H1 (cell line): Measurements from ENCODE around the gene PABPN1. TPM values are rescaled to one million over a fixed set of nuclear protein-coding genes. Genes with fewer than 3 reads are reported as not detected.

Experiments
- CTCF ChIA-PET: fragments of 300-600 bp; sonication (Branson Sonifier 250); formaldehyde crosslinking; loops from one replicate; lab custom pipeline; 2021; ENCODE audit not compliant: partially characterized antibody; lab: Charles Lee
- POLR2A ChIA-PET: fragments of 300-600 bp; sonication (Branson Sonifier 250); formaldehyde crosslinking; loops from one replicate; lab custom pipeline; 2021; ENCODE audit warnings: inconsistent platforms; ENCODE audit not compliant: partially characterized antibody; lab: Charles Lee
- DNase-seq, 2 experiments: peaks; one replicate each; pipeline versions ENCODE4 v3.0.0 to v3.0.0-alpha.2; 2010 to 2022; ENCODE audit warnings: low spot score in 2 of 2, low read depth in 1 of 2, mixed read lengths in 1 of 2
- FAIRE-seq: peaks from 2 replicates; lab custom pipeline; 2011; peaks lifted over from hg19 to GRCh38; lab: Jason Lieb, UNC
- H2AFZ ChIP-seq: 2 replicates; pipeline ENCODE4 v1.8.1; 2012; ENCODE audit warnings: low read length, inconsistent platforms
- H2AK5ac ChIP-seq: 2 replicates; pipeline ENCODE4 v1.6.1; 2013; ENCODE audit warnings: low read depth, low read length
- H2BK120ac ChIP-seq: replicated peaks from 2 replicates; pipeline ENCODE3; 2013; ENCODE audit warnings: low read depth, low read length, inconsistent platforms
- H2BK12ac ChIP-seq: 2 replicates; pipeline ENCODE4 v1.6.1; 2013; ENCODE audit warnings: low read depth, low read length
- H2BK15ac ChIP-seq: 2 replicates; pipeline ENCODE4 v1.6.1; 2013; ENCODE audit warnings: low read length
- H2BK20ac ChIP-seq: 2 replicates; pipeline ENCODE4 v1.6.1; 2013; ENCODE audit warnings: low read length
- H2BK5ac ChIP-seq: 2 replicates; pipeline ENCODE4 v1.6.1; 2013; ENCODE audit warnings: low read depth, low read length
- H3K14ac ChIP-seq: 2 replicates; pipeline ENCODE4 v1.6.1; 2013; ENCODE audit warnings: inconsistent platforms; ENCODE audit not compliant: insufficient read length
- H3K18ac ChIP-seq: 2 replicates; pipeline ENCODE4 v1.6.1; 2013; ENCODE audit warnings: low read length; ENCODE audit errors: extremely low read depth
- H3K23ac ChIP-seq: 2 replicates; pipeline ENCODE4 v1.6.1; 2013; ENCODE audit warnings: inconsistent platforms; ENCODE audit not compliant: insufficient read length
- H3K23me2 ChIP-seq: 2 replicates; pipeline ENCODE4 v1.6.1; 2013; ENCODE audit warnings: low read depth, low read length
- H3K27ac ChIP-seq: 2 replicates; pipeline ENCODE4 v1.6.1; 2011; ENCODE audit warnings: low read depth, low read length, inconsistent platforms
- H3K27me3 ChIP-seq, 4 experiments: replicated peaks in 1 of 4; 1 replicate in 1 of 4; 2 replicates in 3 of 4; pipeline versions ENCODE4 v1.6.1 to v1.8.1; 2011 to 2013; ENCODE audit warnings: low read length in 3 of 4, mild to moderate bottlenecking in 3 of 4, inconsistent platforms in 2 of 4, mixed read lengths in 2 of 4, moderate library complexity in 1 of 4; ENCODE audit not compliant: control insufficient read depth in 3 of 4, insufficient read depth in 3 of 4; ENCODE audit errors: extremely low read depth in 1 of 4
- H3K36me3 ChIP-seq, 4 experiments: 2 replicates each; pipeline versions ENCODE4 v1.6.1 to v1.8.1; 2011 to 2013; ENCODE audit warnings: mild to moderate bottlenecking in 4 of 4, low read length in 3 of 4, moderate library complexity in 2 of 4, control low read depth in 1 of 4, inconsistent platforms in 1 of 4; ENCODE audit not compliant: insufficient read depth in 4 of 4, control insufficient read depth in 2 of 4
- H3K4ac ChIP-seq: replicated peaks from 2 replicates; pipeline ENCODE3; 2013; ENCODE audit warnings: low read length, low read depth, mixed read lengths, inconsistent platforms; ENCODE audit not compliant: insufficient read length
- H3K4me1 ChIP-seq, 4 experiments: replicated peaks in 1 of 4; 1 replicate in 1 of 4; 2 replicates in 3 of 4; pipeline versions ENCODE4 v1.6.1 to v1.8.1; 2011 to 2013; ENCODE audit warnings: low read length in 3 of 4, inconsistent platforms in 2 of 4, mixed read lengths in 1 of 4; ENCODE audit not compliant: insufficient read depth in 4 of 4, control insufficient read depth in 3 of 4
- H3K4me2 ChIP-seq, 2 experiments: 2 replicates each; pipeline versions ENCODE4 v1.6.1 to v1.8.1; 2011 to 2013; ENCODE audit warnings: low read depth in 2 of 2, low read length in 2 of 2, control low read depth in 1 of 2, inconsistent platforms in 1 of 2, mild to moderate bottlenecking in 1 of 2; ENCODE audit not compliant: insufficient read depth in 1 of 2
- H3K4me3 ChIP-seq, 4 experiments: fragments of 200-600, 300-600 bp in 1 of 4; sonication (generic), shearing (Covaris generic), sonication (Bioruptor Twin) in 1 of 4; 2 replicates each; pipeline versions ENCODE4 v1.5.1 to v1.8.1; 2011 to 2016; ENCODE audit warnings: low read length in 4 of 4, low read depth in 3 of 4, control low read depth in 2 of 4, inconsistent platforms in 2 of 4, mild to moderate bottlenecking in 2 of 4, mixed read lengths in 1 of 4, moderate library complexity in 1 of 4; ENCODE audit not compliant: insufficient read depth in 2 of 4; ENCODE audit errors: extremely low read depth in 1 of 4
- H3K56ac ChIP-seq: replicated peaks from 2 replicates; pipeline ENCODE3; 2013; ENCODE audit warnings: low read depth, mild to moderate bottlenecking, mixed read lengths, low read length, inconsistent platforms; ENCODE audit not compliant: insufficient read length
- H3K79me1 ChIP-seq: 2 replicates; pipeline ENCODE4 v1.6.1; 2013; ENCODE audit warnings: low read depth, low read length, control low read depth
- H3K79me2 ChIP-seq, 2 experiments: 2 replicates each; pipeline versions ENCODE4 v1.6.1 to v1.8.1; 2012 to 2013; ENCODE audit warnings: low read length in 2 of 2, mild to moderate bottlenecking in 2 of 2, inconsistent platforms in 1 of 2; ENCODE audit not compliant: insufficient read depth in 2 of 2, control insufficient read depth in 1 of 2
- H3K9ac ChIP-seq, 4 experiments: replicated peaks in 1 of 4; 1 replicate in 1 of 4; 2 replicates in 3 of 4; pipeline versions ENCODE4 v1.6.1 to v1.8.1; 2011 to 2013; ENCODE audit warnings: low read depth in 3 of 4, low read length in 3 of 4, control low read depth in 2 of 4, mild to moderate bottlenecking in 2 of 4, moderate library complexity in 2 of 4, inconsistent platforms in 1 of 4; ENCODE audit errors: extremely low read depth in 1 of 4
- H3K9me3 ChIP-seq, 2 experiments: 2 replicates each; pipeline versions ENCODE4 v1.6.1 to v1.8.1; 2012 to 2013; ENCODE audit warnings: mild to moderate bottlenecking in 2 of 2, moderate library complexity in 2 of 2, control low read depth in 1 of 2, inconsistent platforms in 1 of 2, low read depth in 1 of 2, low read length in 1 of 2, mixed read lengths in 1 of 2; ENCODE audit not compliant: insufficient read depth in 2 of 2
- H4K20me1 ChIP-seq, 2 experiments: replicated peaks in 1 of 2; 2 replicates each; pipeline versions ENCODE3 to v1.8.1; 2011 to 2013; ENCODE audit warnings: inconsistent platforms in 2 of 2, low read length in 2 of 2, mild to moderate bottlenecking in 1 of 2; ENCODE audit not compliant: insufficient read depth in 2 of 2, control insufficient read depth in 1 of 2
- H4K5ac ChIP-seq: 2 replicates; pipeline ENCODE4 v1.6.1; 2013; ENCODE audit warnings: low read length, low read depth, mixed read lengths, inconsistent platforms; ENCODE audit not compliant: insufficient read length
- H4K8ac ChIP-seq: 2 replicates; pipeline ENCODE4 v1.8.0; 2013; ENCODE audit warnings: mild to moderate bottlenecking, moderate library complexity, low read length, inconsistent platforms; ENCODE audit not compliant: insufficient read depth; ENCODE audit errors: extremely low read depth
- H4K91ac ChIP-seq: replicated peaks from 2 replicates; pipeline ENCODE3; 2013; ENCODE audit warnings: low read length, mixed read lengths, inconsistent platforms; ENCODE audit not compliant: insufficient read length
- ASH2L ChIP-seq: fragments of 200-600, 300-600 bp; sonication (generic); IDR thresholded peaks from one replicate; pipeline ENCODE4 v1.7.1; 2017; ENCODE audit warnings: low read length
- HDAC2 ChIP-seq, 2 experiments: fragments of 300-600 bp in 1 of 2; sonication (generic) in 1 of 2; IDR thresholded peaks; 2 replicates each; pipeline ENCODE4 v1.6.1; 2011 to 2012; ENCODE audit warnings: low read depth in 2 of 2, low read length in 2 of 2, mild to moderate bottlenecking in 2 of 2, moderate library complexity in 2 of 2, borderline replicate concordance in 1 of 2, inconsistent platforms in 1 of 2
- KDM5A ChIP-seq: fragments of 200-600 bp; IDR thresholded peaks from 2 replicates; pipeline ENCODE4 v1.7.1; 2012; ENCODE audit warnings: mild to moderate bottlenecking, low read length, inconsistent platforms, mixed read lengths
- PHF8 ChIP-seq: fragments of 200-600 bp; sonication (generic); conservative IDR thresholded peaks from 2 replicates; pipeline ENCODE4 v1.7.1; 2012; ENCODE audit warnings: low read depth, mild to moderate bottlenecking, inconsistent platforms, low read length, moderate library complexity
- POLR2A ChIP-seq, 2 experiments: IDR thresholded peaks; 1 replicate in 1 of 2; 2 replicates in 1 of 2; pipeline ENCODE4 v1.6.1; 2011; ENCODE audit warnings: low read depth in 2 of 2, low read length in 2 of 2, mild to moderate bottlenecking in 2 of 2; ENCODE audit errors: control extremely low read depth in 1 of 2
- RAD21 ChIP-seq, 2 experiments: IDR thresholded peaks in 1 of 2; conservative IDR thresholded peaks in 1 of 2; 2 replicates each; pipeline ENCODE4 v1.6.1; 2011; ENCODE audit warnings: low read depth in 2 of 2, low read length in 2 of 2, improper control_type of control experiment in 1 of 2, inconsistent platforms in 1 of 2, mild to moderate bottlenecking in 1 of 2, moderate library complexity in 1 of 2
- SIN3A ChIP-seq, 2 experiments: IDR thresholded peaks in 1 of 2; conservative IDR thresholded peaks in 1 of 2; 2 replicates each; pipeline ENCODE4 v1.6.1; 2011 to 2012; ENCODE audit warnings: low read length in 2 of 2, improper control_type of control experiment in 1 of 2, low read depth in 1 of 2, mild to moderate bottlenecking in 1 of 2
- TBP ChIP-seq: IDR thresholded peaks from 2 replicates; pipeline ENCODE4 v1.6.1; 2011; ENCODE audit warnings: low read depth, low read length, improper control_type of control experiment
- WGBS, 2 experiments: shearing (Covaris generic) in 1 of 2; methylation state at CpG; one replicate each; pipeline versions ENCODE4 v1.1.6 to v1.1.7; 2013 to 2015; ENCODE audit warnings: low lambda C conversion rate in 2 of 2, mixed read lengths in 2 of 2, inconsistent platforms in 1 of 2, low coverage in 1 of 2, missing lambda C conversion rate in 1 of 2; ENCODE audit not compliant: insufficient replicate concordance in 2 of 2, insufficient coverage in 1 of 2, insufficient read length in 1 of 2; ENCODE audit errors: extremely low coverage in 1 of 2, missing lambda C conversion rate in 1 of 2; 5-methylcytosine and 5-hydroxymethylcytosine counted together
- polyA plus RNA-seq, 7 experiments: library from polyadenylated mRNA; depleted of rRNA in 3 of 7; stranded (reverse) in 5 of 7; unstranded in 2 of 7; fragments of >200 nt in 5 of 7; fragments of 200-250 nt in 2 of 7; gene quantifications; 1 replicate in 5 of 7; 2 replicates in 1 of 7; 4 replicates in 1 of 7; pipeline versions ENCODE4 v1.2.1 to v1.2.3, GENCODE V29; 2011 to 2013; ENCODE audit warnings: missing spikeins in 2 of 7, mixed read lengths in 2 of 7
- total RNA-seq: library from RNA; stranded (reverse); fragmentation: NEBNext Ultra II Directional; extraction: Animal tissue kit (Norgen Biotek cat#: 25700); gene quantifications from 2 replicates; pipeline ENCODE4 v1.2.1, GENCODE V29; 2021
- TF ChIP-seq, protein P1 (sequence below): IDR thresholded peaks from 2 replicates; pipeline ENCODE4 v1.6.1; 2011; ENCODE audit warnings: low read depth, mild to moderate bottlenecking, low read length; ENCODE audit not compliant: insufficient read depth

PABPN1 gene
- total and polyA plus RNA-seq, 2 of the 8 experiments (the other 6 are each of a cell fraction or from before 2014, with no cell fraction given): 300 to 331 TPM

GRCh38 chr14:23306412-23307145 lies 14.7 kb upstream of the PABPN1 start, which contains the start of gene BCL2L2:
Gene BCL2L2 (plus strand): TSS chr14:23306833. CDS start chr14:23307768, 935 bp downstream.
- H2BK12ac ChIP-seq: no peak within 1 kb of the TSS
- H3K4me1 ChIP-seq: peaks cover 0 to 3% (median 1%) of the 10 kb centered on the region in 4 experiments; a peak in 4 of 7 replicates
- no peaks in the 10 kb centered on the region for H3K9me3 ChIP-seq
- H4K20me1 ChIP-seq: peaks cover 0 to 5% of the 10 kb centered on the region in 2 experiments
- no peak for FAIRE-seq
- H2BK120ac ChIP-seq: no peak within 1 kb of the TSS
- no peak within 1 kb of the TSS for H2BK15ac ChIP-seq
- peak within 1 kb of the TSS; percentile 75; the same call in 1 of the 2 replicates for H4K8ac ChIP-seq
- ChIA-PET CTCF (interaction anchor here (0.5 to 5.7 kb wide), 12 partner anchors 11 to 185 kb away, joined by 3 to 40 read pairs (median 6); partner anchors contain the start of gene PABPN1), POLR2A (interaction anchor here (0.8 to 4.8 kb wide), 12 partner anchors 12 to 235 kb away, joined by 3 to 48 read pairs (median 3); partner anchors contain the start of genes ACIN1, C14orf119, HOMEZ and PABPN1)
- peak within 1 kb of the TSS; percentile 44 for H4K5ac ChIP-seq
- peak; percentile 70 to 90 for DNase-seq
- H3K27ac ChIP-seq: peak within 1 kb of the TSS; percentile 83; the same call in 1 of the 2 replicates
- peak within 1 kb of the TSS; percentile 99 for H2AFZ ChIP-seq
- H4K91ac ChIP-seq: peak within 1 kb of the TSS; percentile 47
- peak within 1 kb of the TSS; percentile 81 to 97 for H3K4me2 ChIP-seq
- 4% methylated on average over 13 of the region's 24 CpGs; no CpG with 5 or more reads in 1 of the 2 experiments for WGBS, 2 experiments
- H3K56ac ChIP-seq: peak within 1 kb of the TSS; percentile 28
- H3K4me3 ChIP-seq: peak within 1 kb of the TSS; percentile 57 to 90 (median 83)
- no peak within 1 kb of the TSS for H3K23ac ChIP-seq
- H3K27me3 ChIP-seq: peaks cover 0 to 12% (median 5%) of the 10 kb centered on the region in 4 experiments; a peak in 4 of 7 replicates
- H2BK5ac ChIP-seq: peak within 1 kb of the TSS; percentile 53
- no peak within 1 kb of the TSS for H3K4ac ChIP-seq
- no peak within 1 kb of the TSS for H2AK5ac ChIP-seq
- peaks cover 16% of the 10 kb centered on the region for H3K23me2 ChIP-seq
- H3K18ac ChIP-seq: peak within 1 kb of the TSS; percentile 75; the same call in 1 of the 2 replicates
- peaks cover 0 to 3% (median 1%) of the 10 kb centered on the region in 4 experiments; a peak in 4 of 8 replicates for H3K36me3 ChIP-seq
- H3K14ac ChIP-seq: no peak within 1 kb of the TSS
- H3K9ac ChIP-seq: peak within 1 kb of the TSS; percentile 63 to 84 (median 78)
- H2BK20ac ChIP-seq: no peak within 1 kb of the TSS
- H3K79me2 ChIP-seq: peaks cover 0 to 2% of the 10 kb centered on the region in 2 experiments; a peak in 1 of 4 replicates
- H3K79me1 ChIP-seq: peaks cover 2% of the 10 kb centered on the region; the same call in 1 of the 2 replicates
- TF ChIP-seq TBP (peak; percentile 62), PHF8 (peak; percentile 63), POLR2A (IDR thresholded peaks at IDR 0.05; ENCODE audit: control extremely low read depth in 1 of 2, low read depth in 2 of 2, low read length in 2 of 2) (peak; percentile 85 to 91), RAD21 (IDR thresholded peaks at IDR 0.05 in 1 of 2, conservative IDR thresholded peaks at IDR 0.05 in 1 of 2; ENCODE audit: low read depth in 2 of 2, low read length in 2 of 2) (0 out of 4 replicates have a peak, but pooled peaks of 1 of the 2 experiments have one; percentile 9), KDM5A (peak; percentile 71; the same call in 1 of the 2 replicates), ASH2L (peak; percentile 69), HDAC2 (IDR thresholded peaks at IDR 0.05; ENCODE audit: borderline replicate concordance in 1 of 2, low read depth in 2 of 2, low read length in 2 of 2) (0 out of 4 replicates have a peak, but pooled peaks of 1 of the 2 experiments have one; percentile 46), SIN3A (conservative IDR thresholded peaks at IDR 0.05 in 1 of 2, IDR thresholded peaks at IDR 0.05 in 1 of 2; ENCODE audit: low read depth in 1 of 2, low read length in 2 of 2) (peak; percentile 20 to 76; a peak in 3 of 4 replicates)
- TF ChIP-seq, protein P1, sequence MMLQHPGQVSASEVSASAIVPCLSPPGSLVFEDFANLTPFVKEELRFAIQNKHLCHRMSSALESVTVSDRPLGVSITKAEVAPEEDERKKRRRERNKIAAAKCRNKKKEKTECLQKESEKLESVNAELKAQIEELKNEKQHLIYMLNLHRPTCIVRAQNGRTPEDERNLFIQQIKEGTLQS: peak; percentile 93
